ENCODE data around the gene PIGR. TPM values are rescaled to one million over a fixed set of nuclear protein-coding genes. Genes with fewer than 3 reads are reported as not detected.
"Not testable (repeated sequence)": the region's sequence is repeated elsewhere in the genome, so short reads cannot be mapped to it uniquely, and the experiment has no call there.

PIGR gene
- total RNA-seq, 2 experiments from 2014 or later: not detected

- Histone ChIP-seq H3K4me1 (ENCODE audit: insufficient read depth, low read length) (peaks cover 51% of the 10 kb centered on the region), H3K27me3 (ENCODE audit: control insufficient read depth in 1 of 2, insufficient read depth in 2 of 2, low read length in 2 of 2) (no peaks in the 10 kb centered on the region), H3K4me3 (ENCODE audit: low read length) (no peak overlapping the region), H3K27ac (ENCODE audit: low read depth in 1 of 2, low read length in 2 of 2) (peak overlapping the region; percentile 81 to 95), H3K9me3 (ENCODE audit: control insufficient read depth in 1 of 2, insufficient read depth in 1 of 2, low read length in 2 of 2) (no peaks in the 10 kb centered on the region), H3K36me3 (ENCODE audit: insufficient read depth, low read length) (peaks cover under 1% of the 10 kb centered on the region)
- Mint-ChIP-seq H3K27ac (no peak overlapping the region), H3K4me3 (no peak overlapping the region), H3K36me3 (ENCODE audit: low read depth) (peaks cover 24% of the 10 kb centered on the region), H3K27me3 (no peaks in the 10 kb centered on the region), H3K9me3 (no peaks in the 10 kb centered on the region), H3K4me1 (ENCODE audit: low read depth) (peaks cover 38% of the 10 kb centered on the region)
- ATAC-seq (ENCODE audit: poor library complexity) (no peak), DNase-seq (peak in 2 of 14 experiments; percentile 36 to 39)
- intact Hi-C loops (cut with DNase I, micrococcal nuclease): loop anchor here in 1 of 2 experiments (10.0 kb wide), 1 partner anchor 390 kb away; no protein-coding TSS in a partner anchor
- POLR2A ChIA-PET: interaction anchor here (0.6 to 3.3 kb wide), 10 partner anchors 12 to 190 kb away, joined by 3 to 26 read pairs (median 6); no protein-coding TSS in a partner anchor
- CTCF ChIA-PET: interaction anchor here (0.9 to 3.3 kb wide), 3 partner anchors 9 to 57 kb away, joined by 5 to 13 read pairs (median 8); no protein-coding TSS in a partner anchor
- TF ChIP-seq CTCF (IDR thresholded peaks at IDR 0.05): no peak
Observed at GRCh38 chr1:206924592-206925105, 21.6 kb downstream of the PIGR start.

- intact Hi-C loops (cut with DNase I, micrococcal nuclease): loop anchor here (1.0 to 10.0 kb wide), 3 partner anchors 13 to 391 kb away; partner anchors contain the start of gene PFKFB2 (in 1 of the 2)
- peaks cover 54% of the 10 kb centered on the region for H3K4me1 ChIP-seq (ENCODE audit: insufficient read depth, low read length)
- peak in 1 of 14 experiments; percentile 41 for DNase-seq
- POLR2A ChIA-PET: interaction anchor here (1.5 to 12.9 kb wide), 5 partner anchors 8 to 189 kb away, joined by 7 to 384 read pairs (median 26); partner anchors contain the start of gene IL24
- H3K27ac ChIP-seq (ENCODE audit: low read depth in 1 of 2, low read length in 2 of 2): peak overlapping the region; percentile 81 to 95
- H3K9me3 Mint-ChIP-seq; H3K36me3 ChIP-seq (ENCODE audit: insufficient read depth, low read length); H3K9me3 ChIP-seq (ENCODE audit: control insufficient read depth in 1 of 2, insufficient read depth in 1 of 2, low read length in 2 of 2); ATAC-seq (ENCODE audit: poor library complexity); H3K4me3 Mint-ChIP-seq; H3K27me3 ChIP-seq (ENCODE audit: control insufficient read depth in 1 of 2, insufficient read depth in 2 of 2, low read length in 2 of 2); H3K27me3 Mint-ChIP-seq; H3K27ac Mint-ChIP-seq: not testable (repeated sequence)
- H3K4me1 Mint-ChIP-seq (ENCODE audit: low read depth): peaks cover 35% of the 10 kb centered on the region
- H3K36me3 Mint-ChIP-seq (ENCODE audit: low read depth): peaks cover 30% of the 10 kb centered on the region
- CTCF ChIA-PET: interaction anchor here (3.3 to 3.8 kb wide), 2 partner anchors 9 to 12 kb away, joined by 13 to 16 read pairs; no protein-coding TSS in a partner anchor
- H3K4me3 ChIP-seq (ENCODE audit: low read length): peak overlapping the region; percentile 80
Observed at GRCh38 chr1:206923961-206924557, 22.2 kb downstream of the PIGR start.

- H3K9me3 Mint-ChIP-seq: no peaks in the 10 kb centered on the region
- peaks cover 36% of the 10 kb centered on the region for H3K36me3 Mint-ChIP-seq (ENCODE audit: low read depth)
- Histone ChIP-seq H3K36me3 (ENCODE audit: insufficient read depth, low read length) (peaks cover 6% of the 10 kb centered on the region), H3K4me1 (ENCODE audit: insufficient read depth, low read length) (peaks cover 62% of the 10 kb centered on the region), H3K4me3 (ENCODE audit: low read length) (peak overlapping the region; percentile 80), H3K9me3 (ENCODE audit: control insufficient read depth in 1 of 2, insufficient read depth in 1 of 2, low read length in 2 of 2) (no peaks in the 10 kb centered on the region), H3K27me3 (ENCODE audit: control insufficient read depth in 1 of 2, insufficient read depth in 2 of 2, low read length in 2 of 2) (no peaks in the 10 kb centered on the region), H3K27ac (ENCODE audit: low read depth in 1 of 2, low read length in 2 of 2) (peak overlapping the region; percentile 81 to 95)
- no peak overlapping the region for H3K27ac Mint-ChIP-seq
- H3K27me3 Mint-ChIP-seq: no peaks in the 10 kb centered on the region
- H3K4me3 Mint-ChIP-seq: no peak overlapping the region
- DNase-seq (peak; percentile 60 to 94 (median 78)), ATAC-seq (ENCODE audit: poor library complexity) (peak; percentile 80)
- intact Hi-C loops (cut with DNase I, micrococcal nuclease): loop anchor here (1.0 to 10.0 kb wide), 3 partner anchors 12 to 392 kb away; partner anchors contain the start of gene PFKFB2 (in 1 of the 2)
- TF ChIP-seq CTCF (IDR thresholded peaks at IDR 0.05): no peak
- POLR2A ChIA-PET: interaction anchor here (0.9 to 12.9 kb wide), 20 partner anchors 9 to 453 kb away, joined by 3 to 384 read pairs (median 9); partner anchors contain the start of genes CD55, IKBKE, IL19 and IL24
- H3K4me1 Mint-ChIP-seq (ENCODE audit: low read depth): peaks cover 33% of the 10 kb centered on the region
- CTCF ChIA-PET: interaction anchor here (0.6 to 3.8 kb wide), 5 partner anchors 10 to 311 kb away, joined by 3 to 16 read pairs (median 4); partner anchors contain the start of gene EIF2D
Observed at GRCh38 chr1:206923009-206923960, 23.0 kb downstream of the PIGR start.

All from CD4-positive, alpha-beta T cell (primary cell).